Hematopoietic multipotent progenitor cell treated with erythropoietin and hydrocortisone succinate and interleukin-3 and kit ligand, for 17 days (in vitro differentiated cells): Measurements from ENCODE around the gene PRKRA.

Source experiments
- DNase-seq: peaks from one replicate; pipeline ENCODE4 v3.0.0-alpha.2; 2015; ENCODE audit warnings: low spot score

The PRKRA gene

DNA sequence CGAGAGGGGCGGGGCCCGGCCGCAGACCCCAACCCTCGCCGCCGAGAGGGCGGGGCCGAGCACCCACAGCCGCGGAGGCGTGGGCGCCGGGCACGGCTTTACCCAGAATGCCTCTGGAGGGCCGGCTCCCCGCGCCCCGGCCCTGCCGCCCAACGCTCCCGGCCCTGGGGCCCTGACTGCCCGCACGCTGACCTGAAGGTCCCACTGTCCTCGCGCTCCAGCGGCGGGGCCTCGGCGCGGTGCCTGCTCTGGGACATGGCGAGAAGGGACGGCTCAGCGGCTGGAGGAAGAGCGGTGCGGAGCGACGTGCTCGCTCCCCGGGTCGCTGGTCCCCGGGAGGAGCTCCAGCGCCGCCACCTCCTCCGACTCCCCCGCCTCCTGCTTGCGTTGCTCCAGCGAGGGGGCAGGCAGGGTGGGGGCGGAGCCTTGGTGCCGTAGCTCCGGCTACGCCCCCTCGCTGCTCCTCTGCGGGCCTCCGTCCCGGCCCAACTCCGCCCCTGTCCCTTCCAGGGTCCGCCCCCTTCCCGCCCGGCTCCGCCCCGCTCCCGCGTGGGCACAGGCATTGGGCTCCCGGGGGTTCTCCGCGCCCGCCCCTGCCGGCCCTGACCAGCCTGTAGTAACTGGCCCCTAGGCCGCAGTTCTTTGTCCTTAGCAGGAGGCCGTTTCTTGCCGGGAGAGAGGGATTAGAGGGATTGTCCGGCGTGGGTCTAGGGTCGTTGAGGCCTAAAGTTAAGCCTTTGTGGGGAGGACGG lies at the start of gene PRKRA, which contains the start of gene PJVK:
PRKRA (minus strand) TSS at position 402 of the 752 bp plus-strand sequence; CDS start at position 257, 145 bp downstream.
PJVK (plus strand) TSS at position 605 of the 752 bp plus-strand sequence. CDS start 2,032 bp downstream, outside the sequence.
- DNase-seq: peak; percentile 93

DNA sequence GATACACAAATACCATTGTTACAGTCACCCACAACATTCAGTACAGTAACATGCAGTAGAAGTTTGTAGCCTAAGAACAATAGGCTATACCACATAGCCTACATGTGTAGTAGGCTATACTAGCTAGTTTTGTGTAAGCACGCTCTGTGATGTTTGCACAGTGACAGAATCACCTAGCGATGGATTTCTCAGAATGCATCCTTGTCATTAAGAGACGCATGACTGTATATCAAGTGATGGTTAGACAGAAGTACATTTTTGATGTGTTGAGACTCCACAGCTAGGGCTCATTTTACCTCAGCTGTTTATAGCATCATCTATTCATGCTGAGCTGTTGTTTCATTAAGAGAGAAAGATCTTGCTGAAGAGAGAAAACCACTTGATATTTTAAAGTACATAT lies 48.7 kb upstream of the PRKRA start:
- no peak for DNase-seq

DNA sequence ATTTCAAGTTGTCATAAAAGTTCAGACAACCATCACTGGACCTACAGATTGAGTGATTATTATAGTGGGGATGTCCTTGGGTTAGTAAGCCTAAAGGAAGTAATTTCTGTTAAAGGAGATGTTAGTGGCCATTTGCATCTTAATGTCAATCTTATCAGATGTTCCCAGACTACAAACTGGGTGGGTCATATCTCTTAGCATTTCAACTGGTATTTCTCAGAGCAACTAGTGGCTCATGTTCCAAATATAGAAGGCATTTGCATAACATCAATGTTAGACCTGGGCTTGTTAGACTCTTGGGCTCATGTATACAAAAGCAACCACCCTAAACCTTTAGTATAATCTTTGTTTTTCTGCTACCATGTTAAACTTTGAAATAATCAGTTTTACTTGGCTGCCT lies 47.2 kb upstream of the PRKRA start:
- DNase-seq: peak; percentile 23

DNA sequence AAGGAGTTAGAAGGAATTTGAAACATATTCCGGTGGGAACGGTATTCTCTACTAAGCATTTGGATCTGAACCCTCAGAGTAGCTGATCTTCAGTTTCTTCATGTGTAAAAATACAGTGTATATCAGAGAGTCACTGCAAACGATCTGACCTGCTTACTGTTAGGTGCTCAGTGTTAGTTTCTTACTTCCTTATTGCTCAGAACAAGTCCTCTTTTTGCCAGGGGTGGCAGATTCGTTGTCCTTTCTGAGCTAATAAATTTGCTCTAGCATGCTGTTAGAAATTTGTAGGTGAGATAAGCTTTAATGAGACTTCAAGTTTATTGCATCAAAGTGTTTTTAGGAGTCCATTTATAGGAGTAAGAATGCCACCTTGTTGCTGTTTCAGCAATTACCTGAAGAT lies 45.1 kb upstream of the PRKRA start:
- DNase-seq: no peak

DNA sequence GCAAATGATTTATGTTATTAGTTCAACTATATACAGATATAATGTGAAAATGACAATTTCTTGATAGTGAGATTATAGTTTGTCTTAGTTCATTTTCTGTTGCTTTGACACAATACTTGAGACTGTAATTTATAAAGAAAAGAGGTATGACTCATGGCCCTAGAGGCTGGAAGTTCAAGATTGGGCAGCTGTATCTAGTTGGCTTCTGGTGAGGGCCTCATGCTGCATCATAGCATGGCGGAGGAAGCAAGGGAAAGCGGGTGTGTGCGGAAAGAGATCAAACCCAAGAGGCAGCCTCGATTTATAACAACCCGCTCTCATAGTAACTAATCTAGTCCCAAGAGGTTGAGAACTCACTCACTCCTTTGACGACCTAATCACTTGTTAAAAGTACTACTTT lies 40.6 kb upstream of the PRKRA start:
- DNase-seq: no peak

DNA sequence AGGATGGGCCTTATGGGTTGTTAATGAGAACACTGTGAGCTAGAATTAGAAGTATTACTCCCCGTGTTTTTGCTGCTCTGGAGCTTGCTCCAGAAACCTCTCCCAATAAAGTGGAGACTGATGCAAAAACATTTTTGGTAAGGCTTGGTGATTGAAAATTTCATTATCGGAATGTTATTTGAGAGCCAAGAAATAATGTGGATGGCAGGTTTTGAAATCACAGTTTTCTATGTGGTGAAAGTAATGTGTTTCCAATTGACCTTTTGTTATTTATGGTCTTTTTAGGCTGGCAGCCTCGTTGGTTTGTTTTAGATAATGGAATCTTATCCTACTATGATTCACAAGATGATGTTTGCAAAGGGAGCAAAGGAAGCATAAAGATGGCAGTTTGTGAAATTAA lies 34.4 kb upstream of the PRKRA start:
- no peak for DNase-seq

DNA sequence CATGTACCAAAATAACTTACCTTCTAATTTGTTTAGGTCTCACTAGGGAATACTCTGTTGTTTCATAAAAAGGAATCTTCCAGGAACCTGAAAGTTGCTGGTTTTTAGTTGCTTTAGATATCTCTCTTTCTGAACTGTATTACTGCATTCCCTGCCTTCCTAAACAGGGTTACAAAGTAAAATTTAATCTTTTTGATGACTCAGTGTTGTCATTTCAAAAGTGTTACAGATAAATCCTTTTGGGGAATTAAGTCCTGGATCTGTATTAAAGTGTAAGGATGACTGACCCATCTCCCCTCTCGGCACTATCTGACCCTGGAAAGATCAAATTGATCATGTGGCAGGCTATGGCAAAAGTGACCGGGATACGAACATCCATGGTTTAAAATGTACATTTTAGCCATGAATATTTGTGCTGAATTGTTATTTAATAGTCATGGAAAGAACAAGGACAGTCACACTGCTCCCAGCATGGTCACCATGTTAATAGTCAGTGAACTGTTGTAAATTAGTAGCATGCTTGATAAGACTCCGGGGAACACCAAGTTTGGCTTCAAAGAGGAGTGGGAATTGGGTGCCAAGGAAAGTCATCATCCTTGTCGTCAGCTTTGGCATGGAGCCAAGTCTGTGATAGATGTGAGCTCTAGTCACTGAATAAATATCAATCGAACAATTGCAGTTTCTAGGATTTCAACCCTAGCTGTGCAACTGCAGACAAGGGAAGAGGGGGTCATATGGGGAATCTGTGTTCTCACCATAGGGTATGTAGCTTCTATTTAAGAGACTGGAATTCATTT lies 33.5 kb upstream of the PRKRA start:
- DNase-seq: peak; percentile 58

DNA sequence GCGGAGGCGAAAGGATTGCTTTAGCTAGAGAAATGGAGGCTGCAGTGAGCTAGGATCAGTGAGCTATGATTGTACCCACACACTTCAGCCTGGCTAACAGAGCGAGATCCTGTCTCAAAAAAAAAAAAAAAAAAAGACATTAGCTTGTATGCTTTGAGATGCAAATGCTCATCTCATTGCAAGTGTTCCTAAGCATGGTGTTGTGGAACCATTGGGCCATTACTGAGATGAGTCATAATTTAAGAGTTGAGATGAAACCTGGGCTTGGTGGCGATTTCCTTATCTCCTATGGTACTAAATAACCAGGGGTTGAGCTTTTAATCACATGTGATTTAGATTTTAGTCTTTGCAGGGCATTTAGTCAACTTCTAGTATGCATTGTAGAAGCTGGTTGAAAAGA lies 31.5 kb upstream of the PRKRA start:
- DNase-seq: peak; percentile 40

DNA sequence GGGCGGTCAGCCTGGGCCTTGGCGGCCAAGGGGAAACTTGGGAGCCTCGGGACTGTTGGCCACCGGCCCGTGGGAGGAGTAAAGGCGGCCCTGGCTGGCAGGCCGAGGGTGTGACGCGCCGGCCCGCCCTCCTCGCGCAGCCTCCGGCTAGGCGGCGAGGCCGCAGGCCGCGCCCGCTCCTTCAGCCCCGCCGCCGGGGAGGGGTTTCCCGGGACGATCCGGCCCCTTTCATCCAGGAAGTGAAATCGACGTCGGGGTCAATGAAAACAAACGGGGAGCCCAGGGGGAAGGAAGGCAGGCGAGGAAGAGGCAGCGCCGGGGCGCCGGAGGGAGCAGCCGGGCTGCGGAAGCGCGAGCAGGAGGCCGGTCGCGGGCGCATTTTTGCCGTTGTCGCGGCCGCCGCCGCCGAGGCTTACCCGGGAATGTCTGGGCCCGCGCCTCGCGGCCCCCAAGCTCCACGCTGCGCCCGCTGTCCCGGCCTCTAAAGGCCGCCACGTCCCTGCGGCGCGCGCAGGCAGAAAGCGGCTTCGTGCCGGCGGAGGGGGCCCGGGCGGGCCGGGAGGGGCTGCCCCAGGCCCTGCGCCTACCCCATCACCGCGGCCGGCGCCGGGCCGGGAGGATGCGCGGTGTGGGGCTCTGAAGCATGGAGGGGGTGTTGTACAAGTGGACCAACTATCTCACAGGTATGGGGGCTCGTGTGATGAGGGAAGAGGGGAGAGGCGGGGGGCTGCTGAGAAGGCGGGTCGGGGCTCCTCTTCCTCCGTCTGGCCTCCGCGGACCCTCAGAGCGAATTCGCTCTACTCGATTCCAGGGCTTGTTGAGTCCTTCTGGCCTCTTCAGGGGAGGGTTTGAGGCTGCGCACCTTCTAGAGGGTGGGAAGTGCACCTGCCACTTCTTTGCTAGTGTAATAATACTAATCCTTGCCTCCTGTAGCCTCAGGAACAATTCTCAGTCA lies 29.5 kb upstream of the PRKRA start, which contains the start of gene PLEKHA3:
PLEKHA3 (plus strand) TSS at position 231 of the 955 bp plus-strand sequence; CDS start at position 644, 413 bp downstream.
- peak; percentile 84 for DNase-seq

DNA sequence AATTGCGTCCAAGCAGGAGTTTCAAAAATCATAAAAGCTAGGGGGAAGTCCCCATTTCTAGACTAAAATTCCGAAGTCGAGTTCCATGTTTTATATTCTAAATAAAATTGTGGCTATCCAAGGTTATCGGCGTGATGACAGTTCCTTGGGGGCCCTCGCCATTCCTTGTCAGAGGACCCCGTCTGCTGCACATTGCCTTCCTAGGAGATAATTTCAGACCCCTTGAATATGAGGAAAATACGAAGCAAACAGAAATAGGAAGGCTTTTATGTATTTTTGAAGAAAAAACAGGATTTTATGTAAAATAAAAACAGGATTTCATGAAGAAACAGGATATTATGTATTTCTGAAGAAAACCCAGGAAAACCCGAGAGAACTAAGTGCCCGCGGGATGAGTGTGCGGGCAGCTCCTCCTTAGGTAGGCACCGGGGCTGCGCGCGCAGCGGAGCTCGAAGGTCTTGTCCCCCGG lies 28.8 kb upstream of the PRKRA start:
- DNase-seq: no peak

DNA sequence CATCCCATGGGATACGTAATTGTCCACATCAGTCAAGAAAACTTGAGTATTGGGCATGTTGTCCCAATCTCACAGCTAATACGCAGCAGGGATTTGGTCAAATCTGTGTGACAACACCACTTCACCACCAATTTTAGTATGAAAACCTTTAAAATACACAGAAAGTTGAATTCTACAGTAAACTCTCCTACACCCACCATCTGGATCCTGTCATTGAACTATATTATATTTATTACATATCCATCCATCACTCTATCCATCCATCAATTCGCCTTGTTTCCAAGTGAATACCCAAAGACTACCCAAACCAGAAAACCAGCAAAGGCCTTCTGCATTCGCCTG lies 28.3 kb upstream of the PRKRA start:
- no peak for DNase-seq

DNA sequence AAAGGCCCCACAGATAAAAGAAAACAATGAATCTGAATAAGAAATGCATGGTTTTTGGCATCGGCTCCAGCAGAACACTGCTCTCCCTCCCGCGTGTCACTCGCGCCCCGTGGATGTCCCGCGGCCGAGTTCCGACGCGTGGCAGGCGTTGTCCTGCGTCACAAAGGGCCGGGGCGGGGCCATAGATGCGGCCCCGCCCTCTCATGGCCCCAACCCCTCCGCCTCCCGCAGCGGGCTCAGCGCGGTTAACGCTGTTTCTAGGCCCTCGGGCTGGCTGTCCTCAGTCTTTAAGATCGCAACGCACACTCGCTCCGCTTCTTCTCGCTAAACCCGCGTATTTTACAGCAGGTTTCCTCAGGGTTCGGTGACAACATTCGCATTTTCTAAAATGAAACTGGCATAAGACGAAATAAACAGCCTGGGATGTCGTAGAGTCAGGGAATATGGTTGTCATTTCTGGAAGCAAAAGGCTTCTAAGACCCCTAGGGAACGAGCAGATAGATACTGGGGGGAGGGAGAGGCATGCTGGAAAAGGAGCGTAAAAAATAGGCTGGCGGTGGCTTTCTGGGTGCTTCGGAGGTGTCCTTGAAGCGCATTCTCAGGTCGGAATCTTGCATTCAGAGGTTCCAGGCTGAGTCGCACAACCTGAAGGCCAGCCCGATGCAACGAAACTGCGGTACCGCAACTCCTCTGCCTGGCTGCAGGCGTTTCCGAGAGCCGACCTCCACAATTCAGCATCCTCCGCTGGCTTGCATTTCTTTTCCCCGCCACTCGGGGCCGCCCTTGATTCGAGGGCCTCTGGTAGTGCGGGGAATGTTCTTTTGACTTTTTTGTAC lies 27.7 kb upstream of the PRKRA start, which contains the start of gene FKBP7:
FKBP7 (minus strand) TSS at position 162 of the 836 bp plus-strand sequence; CDS start at position 61, 101 bp downstream.
- peak; percentile 82 for DNase-seq

DNA sequence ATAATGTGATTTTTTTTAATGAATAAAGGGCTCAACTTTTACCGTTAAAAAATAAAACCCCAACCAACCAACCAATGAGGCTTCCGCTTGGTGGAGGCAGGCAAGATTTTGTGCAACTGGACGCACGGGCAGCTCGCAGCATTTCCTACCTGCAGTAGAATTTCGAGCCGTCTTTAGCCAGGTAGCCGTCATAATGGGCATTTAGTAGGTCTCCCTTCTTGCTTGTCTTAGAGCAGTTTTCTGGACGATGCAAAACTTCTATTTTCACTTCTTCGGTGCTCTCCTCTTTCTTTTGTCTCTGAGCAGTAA lies 27.1 kb upstream of the PRKRA start:
- no peak for DNase-seq

DNA sequence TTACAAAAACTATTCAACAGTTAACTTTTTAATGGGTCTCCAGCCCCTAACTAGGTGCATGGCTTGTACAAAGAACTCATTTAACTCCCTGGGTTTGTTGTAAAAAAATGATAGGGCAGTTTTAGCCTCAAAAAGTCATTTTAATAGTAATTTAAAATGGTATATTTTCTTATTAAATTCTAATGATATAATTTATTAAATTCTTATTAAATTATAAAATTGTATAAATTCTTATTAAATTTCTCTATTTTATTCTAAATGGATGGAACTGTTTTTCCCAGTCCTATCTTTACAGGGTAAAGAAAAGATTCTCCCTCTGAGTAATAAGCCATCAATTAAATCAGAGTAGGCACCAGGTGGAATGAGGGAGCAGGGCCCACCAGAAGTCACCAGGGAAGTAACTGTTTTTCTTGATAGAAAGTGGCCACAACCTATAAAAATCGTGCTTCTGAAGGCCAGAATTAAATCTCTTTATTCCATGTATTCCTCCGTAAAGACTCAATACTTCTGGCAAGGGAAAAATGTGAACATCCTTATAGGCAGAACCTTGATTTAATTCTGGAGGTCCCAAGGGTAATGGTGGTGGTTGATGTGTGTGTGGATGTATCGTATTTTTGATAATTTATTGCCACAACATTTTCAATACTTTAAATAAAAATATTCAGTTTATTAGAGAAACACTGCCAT lies 26.6 kb upstream of the PRKRA start:
- DNase-seq: no peak

DNA sequence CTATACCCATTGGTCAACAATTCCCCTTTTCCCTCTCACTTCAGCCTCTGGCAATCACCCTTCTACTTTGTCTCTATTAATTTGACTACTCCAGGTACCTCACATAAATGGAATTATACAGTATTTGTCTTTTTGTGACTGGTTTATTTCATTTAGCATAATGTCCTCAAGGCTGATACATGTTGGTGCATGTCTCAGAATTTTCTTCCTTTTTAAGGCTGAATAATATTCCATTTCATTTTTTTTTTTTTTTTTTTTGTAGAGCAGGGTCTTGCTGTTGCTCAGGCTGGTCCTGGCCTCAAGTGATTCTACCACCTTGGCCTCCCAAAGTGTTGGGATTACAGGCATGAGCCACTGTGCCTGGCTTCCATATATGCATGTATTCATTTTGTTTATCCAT lies 25.5 kb upstream of the PRKRA start:
- DNase-seq: no peak

DNA sequence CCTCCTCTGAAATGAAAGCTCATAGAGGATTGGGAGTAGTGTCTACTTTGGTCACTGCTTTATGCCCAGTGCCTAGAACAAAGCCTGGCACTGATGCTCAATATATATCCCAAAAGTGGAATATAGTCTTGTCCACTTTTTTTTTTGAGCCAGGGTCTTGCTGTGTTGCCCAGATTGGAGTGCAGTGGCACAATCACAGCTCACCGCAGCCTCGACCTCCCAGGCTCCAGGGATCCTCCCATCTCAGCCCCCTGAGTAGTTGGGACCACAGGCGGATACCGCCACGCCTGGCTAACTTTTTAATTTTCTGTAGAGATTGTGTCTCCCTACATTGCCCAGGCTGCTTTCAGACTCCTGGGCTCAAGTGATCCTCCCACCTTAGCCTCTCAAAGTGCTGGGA lies 23.6 kb upstream of the PRKRA start:
- no peak for DNase-seq

DNA sequence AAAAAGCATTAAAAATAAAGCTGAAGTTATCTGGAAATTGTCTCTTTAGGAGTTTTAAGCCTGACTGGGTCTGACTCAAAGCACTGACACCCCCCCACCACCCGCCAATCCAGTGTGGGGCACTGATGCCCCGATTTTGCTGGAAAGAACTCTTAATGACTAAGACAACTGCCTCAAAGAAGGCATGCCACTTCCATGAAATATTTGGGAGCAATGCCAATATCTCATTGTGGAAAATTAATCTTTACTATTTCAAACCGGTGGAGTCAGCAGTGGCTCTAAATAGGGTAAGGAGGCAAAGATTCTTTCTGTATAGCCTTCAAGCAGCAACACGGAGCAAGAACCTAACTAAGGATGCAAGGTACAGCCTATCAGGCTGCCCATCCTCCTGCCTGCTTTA lies 23.0 kb upstream of the PRKRA start:
- DNase-seq: no peak

DNA sequence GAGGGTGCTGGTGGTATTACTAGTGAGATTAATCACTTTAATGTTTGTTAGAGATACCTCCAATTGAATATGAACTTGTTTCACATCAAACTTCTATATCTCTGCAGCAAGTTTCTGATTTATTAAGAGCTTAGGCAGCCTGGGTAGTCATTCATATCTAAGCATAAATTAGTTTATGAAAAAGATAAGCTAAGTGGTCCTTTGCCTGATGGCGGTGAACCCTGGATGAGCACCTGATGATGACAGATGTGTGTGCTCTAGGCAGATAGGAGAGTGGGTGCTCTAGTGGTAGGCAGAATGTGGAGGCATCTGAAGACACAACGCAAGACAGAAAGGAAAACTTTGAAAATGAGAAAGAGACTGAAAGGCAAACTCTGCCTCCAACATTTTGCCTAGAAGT lies 22.4 kb upstream of the PRKRA start:
- no peak for DNase-seq

DNA sequence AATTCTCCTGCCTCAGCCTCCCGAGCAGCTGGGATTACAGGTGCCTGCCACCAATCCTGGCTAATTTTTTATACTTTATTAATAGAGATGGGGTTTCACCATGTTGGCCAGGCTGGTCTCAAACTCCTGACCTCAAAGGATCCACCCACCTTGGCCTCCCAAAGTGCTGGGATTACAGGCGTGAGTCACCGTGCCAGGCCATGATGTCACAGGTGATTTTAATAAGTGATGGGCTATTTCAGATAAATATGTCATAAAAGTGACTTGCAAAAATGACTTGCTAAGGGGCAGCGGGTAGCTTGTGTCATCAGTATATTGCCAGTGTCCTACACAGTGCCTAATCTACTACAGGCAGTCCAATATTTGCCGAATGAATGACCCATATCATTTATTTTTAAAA lies 20.3 kb upstream of the PRKRA start:
- peak; percentile 43 for DNase-seq

DNA sequence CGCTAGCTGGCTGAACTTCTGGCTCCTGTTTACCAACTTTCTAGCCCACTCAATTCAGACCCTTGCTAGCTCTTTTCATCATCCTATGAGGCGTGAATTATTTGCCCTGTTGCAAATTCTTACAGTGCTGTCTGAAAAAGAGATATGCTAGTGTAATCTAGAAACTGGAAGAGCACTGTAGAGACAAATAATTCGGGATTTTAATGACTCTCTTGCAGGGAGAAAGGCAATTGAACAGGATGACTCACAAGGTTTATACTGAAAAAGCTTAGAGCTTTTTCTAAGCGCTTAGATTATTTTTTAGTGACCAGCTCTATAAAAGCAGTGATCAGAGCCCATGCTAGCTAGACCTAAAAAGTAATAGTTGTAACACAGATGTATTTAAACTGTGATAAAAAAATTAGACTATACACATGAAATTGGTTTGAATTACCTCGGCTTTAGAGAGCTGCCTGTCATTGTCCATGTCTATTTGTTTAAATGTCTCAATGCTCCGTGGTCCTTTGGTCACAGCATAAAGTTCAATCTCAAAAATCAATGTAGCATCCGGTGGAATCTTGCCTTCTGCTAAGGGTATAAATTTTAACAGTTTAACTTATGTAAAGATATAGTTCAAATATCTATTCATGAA lies 18.4 kb upstream of the PRKRA start:
- no peak for DNase-seq
